GM20000 (cell line): ENCODE data around the gene GHDC.
"Not testable (repeated sequence)": the region's sequence is repeated elsewhere in the genome, so short reads cannot be mapped to it uniquely, and the experiment has no call there.

Experiments used
- DNase-seq: peaks from one replicate; pipeline ENCODE4 v3.0.0; 2012; ENCODE audit warnings: low spot score
- TF ChIP-seq, protein P1 (sequence below): IDR thresholded peaks from 2 replicates; pipeline ENCODE4 v1.5.1; 2012; ENCODE audit warnings: mild to moderate bottlenecking, control low read depth; ENCODE audit errors: extremely low read depth, missing control alignments

Gene GHDC

DNA sequence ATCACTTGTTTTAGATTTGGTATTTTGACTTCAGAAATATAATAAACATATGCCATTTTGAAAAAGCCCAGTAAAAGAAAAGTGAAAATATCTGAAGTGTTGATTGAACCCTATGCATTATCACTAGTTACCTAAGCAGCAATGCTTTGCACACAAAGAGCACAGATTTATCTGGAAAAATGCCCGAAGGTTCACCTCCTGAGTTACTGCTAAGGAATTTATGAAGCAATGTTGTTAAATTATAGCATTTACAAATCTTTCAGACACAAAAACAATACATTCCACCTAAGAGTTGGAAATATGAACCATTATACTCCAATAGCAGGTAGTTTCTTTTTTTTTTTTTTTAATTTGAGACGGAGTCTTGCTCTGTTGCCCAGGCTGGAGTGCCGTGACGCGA, 38.9 kb upstream of the GHDC start:
- TF ChIP-seq, protein P1, sequence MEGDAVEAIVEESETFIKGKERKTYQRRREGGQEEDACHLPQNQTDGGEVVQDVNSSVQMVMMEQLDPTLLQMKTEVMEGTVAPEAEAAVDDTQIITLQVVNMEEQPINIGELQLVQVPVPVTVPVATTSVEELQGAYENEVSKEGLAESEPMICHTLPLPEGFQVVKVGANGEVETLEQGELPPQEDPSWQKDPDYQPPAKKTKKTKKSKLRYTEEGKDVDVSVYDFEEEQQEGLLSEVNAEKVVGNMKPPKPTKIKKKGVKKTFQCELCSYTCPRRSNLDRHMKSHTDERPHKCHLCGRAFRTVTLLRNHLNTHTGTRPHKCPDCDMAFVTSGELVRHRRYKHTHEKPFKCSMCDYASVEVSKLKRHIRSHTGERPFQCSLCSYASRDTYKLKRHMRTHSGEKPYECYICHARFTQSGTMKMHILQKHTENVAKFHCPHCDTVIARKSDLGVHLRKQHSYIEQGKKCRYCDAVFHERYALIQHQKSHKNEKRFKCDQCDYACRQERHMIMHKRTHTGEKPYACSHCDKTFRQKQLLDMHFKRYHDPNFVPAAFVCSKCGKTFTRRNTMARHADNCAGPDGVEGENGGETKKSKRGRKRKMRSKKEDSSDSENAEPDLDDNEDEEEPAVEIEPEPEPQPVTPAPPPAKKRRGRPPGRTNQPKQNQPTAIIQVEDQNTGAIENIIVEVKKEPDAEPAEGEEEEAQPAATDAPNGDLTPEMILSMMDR: no peak
- no peak for DNase-seq

- TF ChIP-seq, protein P1: no peak
- DNase-seq: no peak
Measured at GRCh38 chr17:42230225-42230624, 35.9 kb upstream of the GHDC start.

- TF ChIP-seq, protein P1: no peak
- DNase-seq: no peak
Measured at GRCh38 chr17:42227849-42228700, 33.8 kb upstream of the GHDC start.

DNA sequence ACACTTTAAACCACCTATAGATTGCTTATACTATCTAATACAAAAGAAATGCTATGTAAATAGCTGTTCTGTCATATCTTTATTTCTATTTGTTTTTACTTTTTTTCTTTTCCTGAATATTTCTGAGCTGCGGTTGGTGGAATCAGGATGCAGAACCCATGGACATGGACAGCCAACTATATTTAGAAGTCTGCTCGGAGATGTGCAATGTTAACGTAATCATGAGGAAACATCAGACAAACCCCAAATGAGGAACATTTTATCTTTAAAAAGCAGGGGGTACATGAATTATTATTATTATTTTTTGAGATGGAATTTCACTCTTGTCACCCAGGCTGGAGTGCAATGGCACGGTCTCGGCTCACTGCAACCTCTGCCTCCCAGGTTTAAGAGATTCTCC, 31.4 kb upstream of the GHDC start:
- TF ChIP-seq, protein P1: no peak
- no peak for DNase-seq

DNA sequence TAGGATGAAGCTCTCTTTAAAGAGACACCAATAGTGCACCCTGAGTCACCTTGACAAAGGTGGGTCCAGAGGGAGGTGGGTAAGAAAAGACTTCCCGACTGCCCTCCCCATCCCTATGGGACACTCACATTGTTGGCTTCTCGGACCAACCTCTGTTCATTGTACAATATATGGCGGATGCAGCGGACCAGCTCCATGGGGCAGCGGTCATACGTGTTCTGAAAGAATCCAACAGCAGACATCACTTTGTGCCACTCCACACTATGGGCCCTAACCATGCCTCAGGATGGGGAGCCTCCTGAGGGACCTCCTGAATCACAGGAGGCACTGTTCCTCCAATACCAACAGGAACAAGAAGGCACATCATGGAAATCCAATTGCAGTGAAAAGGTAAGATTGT, 30.4 kb upstream of the GHDC start:
- TF ChIP-seq, protein P1: no peak

DNA sequence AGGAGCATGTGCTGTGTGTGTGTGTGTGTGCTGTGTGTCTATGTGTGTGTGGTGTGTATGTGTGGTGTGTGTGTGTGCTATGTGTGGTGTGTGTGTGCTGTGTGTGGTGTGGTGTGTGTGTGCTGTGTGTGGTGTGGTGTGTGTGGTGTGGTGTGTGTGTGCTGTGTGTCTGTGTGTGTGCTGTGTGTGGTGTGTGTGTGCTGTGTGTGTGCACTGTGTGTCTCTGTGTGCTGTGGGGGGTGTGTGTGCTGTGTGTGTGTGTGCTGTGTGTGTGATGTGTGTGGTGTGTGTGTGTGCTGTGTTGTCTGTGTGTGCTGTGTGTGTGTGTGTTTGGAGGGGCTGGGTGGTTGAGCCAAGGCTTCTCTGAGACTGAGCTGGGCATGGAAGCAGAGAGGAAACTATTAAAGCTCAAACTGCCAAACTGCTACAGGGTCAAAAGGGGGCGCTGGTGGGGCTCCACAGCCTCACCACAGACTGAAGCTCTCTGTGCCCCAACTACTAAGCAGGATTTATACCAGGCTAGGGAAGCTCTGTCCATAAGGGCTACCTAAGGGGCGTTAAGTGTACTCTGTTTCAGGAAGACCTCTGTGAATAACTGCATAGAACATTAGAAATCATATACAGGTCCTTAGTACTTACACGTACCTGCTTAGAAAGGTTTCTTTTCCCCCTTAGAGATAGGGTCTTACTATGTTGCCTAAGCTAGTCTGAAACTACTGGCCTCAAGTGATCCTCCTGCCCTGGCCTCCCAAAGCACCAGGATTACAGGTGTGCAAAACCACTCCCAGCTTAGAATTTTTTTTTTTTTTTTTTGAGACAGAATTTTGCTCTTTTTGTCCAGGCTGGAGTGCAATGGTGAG, 27.8 kb upstream of the GHDC start:
- peak; percentile 78 for DNase-seq

More for the DNA sequence above, 30.4 kb upstream of the GHDC start:
- DNase-seq: no peak

DNA sequence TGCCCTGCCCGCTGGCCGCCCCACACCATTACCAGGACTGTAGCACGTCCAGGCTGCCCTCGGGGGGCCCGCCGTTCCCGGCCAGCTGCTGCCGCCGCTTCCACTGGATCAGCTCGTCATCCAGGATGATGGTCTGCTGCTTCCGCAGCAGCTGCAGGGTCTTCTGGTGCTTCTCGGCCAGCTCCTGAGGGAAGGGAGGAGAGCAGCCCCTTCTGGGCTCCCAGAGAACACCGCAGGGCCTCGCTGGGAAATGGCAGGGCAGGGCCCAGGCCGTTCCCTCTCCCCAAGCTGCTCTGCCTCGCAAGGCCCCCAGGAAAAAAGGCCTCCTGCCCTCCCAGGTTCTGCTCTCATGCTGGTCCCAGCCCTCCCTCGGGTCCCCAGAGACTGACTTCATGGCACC, 25.0 kb upstream of the GHDC start:
- not testable (repeated sequence) for DNase-seq

More for the DNA sequence above, 27.8 kb upstream of the GHDC start:
- TF ChIP-seq, protein P1: peak; percentile 49
